LNCaP clone FGC (cell line): ENCODE measurements around the gene FLII.
A peak's percentile ranks its signal among the peaks of the same experiment; 100 is the strongest.

Source experiments
- DNase-seq: peaks from one replicate; pipeline ENCODE4 v3.0.0-alpha.2; 2011; ENCODE audit warnings: low read depth
- H3K4me3 ChIP-seq: 2 replicates; pipeline ENCODE4 v1.5.1; 2011; ENCODE audit warnings: mild to moderate bottlenecking, low read depth, low read length, control low read depth
- TF ChIP-seq, protein P1 (sequence below): IDR thresholded peaks from 2 replicates; pipeline ENCODE4 v1.5.1; 2012; ENCODE audit warnings: mild to moderate bottlenecking; ENCODE audit not compliant: control insufficient read depth, insufficient read depth; ENCODE audit errors: extremely low read depth

FLII gene

DNA sequence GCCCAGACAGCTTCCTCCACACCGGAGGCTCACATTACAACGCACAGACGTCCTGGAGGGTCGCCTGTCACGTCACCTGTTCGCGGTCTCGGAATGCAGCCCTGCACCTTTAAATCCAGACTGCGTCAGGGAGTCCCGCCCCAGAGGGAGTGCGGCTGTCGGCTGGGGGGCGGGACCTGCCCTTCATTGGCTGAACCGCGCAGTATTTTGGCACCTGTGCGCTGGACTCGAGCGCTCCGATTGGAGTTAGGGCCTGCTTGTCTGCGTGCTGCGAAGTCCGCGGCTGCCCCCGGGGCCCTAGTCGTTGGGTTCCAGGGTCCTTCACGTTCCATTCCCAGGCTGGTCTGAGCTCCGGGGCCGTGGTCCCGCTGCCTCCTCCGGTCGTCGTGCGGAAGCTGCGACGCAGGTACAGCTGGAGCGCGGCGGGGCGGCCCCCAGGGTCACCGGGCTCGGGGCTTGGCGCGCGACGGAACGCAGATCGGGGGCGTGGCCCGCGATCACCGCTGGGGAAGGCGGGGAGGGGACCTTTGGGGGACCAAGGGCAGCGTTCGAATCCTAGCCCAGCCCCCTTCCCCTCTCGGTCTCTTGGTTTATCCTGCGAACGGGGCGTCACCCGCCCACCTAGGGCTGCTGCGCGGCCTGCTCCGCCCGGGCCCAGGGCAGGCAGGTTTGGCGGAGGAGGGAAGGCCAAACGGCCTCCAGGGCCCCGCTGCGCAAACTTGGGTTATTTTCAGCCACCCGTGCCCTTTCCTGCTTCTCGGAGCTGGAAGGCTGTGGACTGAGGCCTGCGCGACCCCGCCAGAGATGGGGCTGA is 2.0 kb upstream of the FLII start, which contains the start of gene MIEF2:
MIEF2 (plus strand) TSS at position 331 of the 814 bp plus-strand sequence. CDS start 2,059 bp downstream, outside the sequence.
- peak within 1 kb of the TSS; percentile 92 for H3K4me3 ChIP-seq
- peak; percentile 85 for DNase-seq
- TF ChIP-seq, protein P1, sequence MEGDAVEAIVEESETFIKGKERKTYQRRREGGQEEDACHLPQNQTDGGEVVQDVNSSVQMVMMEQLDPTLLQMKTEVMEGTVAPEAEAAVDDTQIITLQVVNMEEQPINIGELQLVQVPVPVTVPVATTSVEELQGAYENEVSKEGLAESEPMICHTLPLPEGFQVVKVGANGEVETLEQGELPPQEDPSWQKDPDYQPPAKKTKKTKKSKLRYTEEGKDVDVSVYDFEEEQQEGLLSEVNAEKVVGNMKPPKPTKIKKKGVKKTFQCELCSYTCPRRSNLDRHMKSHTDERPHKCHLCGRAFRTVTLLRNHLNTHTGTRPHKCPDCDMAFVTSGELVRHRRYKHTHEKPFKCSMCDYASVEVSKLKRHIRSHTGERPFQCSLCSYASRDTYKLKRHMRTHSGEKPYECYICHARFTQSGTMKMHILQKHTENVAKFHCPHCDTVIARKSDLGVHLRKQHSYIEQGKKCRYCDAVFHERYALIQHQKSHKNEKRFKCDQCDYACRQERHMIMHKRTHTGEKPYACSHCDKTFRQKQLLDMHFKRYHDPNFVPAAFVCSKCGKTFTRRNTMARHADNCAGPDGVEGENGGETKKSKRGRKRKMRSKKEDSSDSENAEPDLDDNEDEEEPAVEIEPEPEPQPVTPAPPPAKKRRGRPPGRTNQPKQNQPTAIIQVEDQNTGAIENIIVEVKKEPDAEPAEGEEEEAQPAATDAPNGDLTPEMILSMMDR, result no peak

DNA sequence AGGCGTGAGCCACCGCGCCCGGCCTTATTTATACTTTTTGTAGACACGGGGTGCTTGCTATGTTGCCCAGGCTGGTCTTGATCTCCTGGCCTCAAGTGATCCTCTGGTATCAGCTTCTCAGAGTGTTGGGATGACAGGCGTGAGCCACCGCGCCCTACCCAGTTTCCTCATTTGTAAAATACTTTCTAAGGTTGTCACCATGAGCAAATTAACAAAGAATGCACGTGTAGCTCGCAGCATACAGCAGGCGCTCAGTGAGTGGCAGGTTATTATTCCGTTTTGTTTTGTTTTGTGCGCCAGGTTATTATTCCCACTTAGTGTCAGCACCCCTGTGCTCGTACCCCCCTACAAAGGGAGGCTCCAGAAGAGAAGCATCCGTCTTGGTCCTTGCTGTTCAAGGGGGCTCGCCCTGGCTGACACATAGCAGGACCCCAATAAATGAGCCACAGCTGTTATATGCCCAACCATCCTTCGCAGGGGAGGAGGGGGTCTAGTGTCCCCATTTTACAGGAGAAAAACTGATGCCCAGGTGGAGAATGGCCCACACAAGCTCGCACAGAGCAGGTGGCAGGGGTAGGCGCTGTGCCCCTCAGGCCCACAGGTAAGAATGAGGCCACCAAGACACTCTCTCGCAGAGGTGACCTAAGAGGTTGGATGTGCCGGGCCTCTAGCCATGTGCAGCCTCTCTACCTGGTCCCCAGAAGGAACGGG is 1.2 kb upstream of the FLII start:
- H3K4me3 ChIP-seq, result peak overlapping the region; percentile 92
- no peak for DNase-seq
- TF ChIP-seq, protein P1, result no peak

DNA sequence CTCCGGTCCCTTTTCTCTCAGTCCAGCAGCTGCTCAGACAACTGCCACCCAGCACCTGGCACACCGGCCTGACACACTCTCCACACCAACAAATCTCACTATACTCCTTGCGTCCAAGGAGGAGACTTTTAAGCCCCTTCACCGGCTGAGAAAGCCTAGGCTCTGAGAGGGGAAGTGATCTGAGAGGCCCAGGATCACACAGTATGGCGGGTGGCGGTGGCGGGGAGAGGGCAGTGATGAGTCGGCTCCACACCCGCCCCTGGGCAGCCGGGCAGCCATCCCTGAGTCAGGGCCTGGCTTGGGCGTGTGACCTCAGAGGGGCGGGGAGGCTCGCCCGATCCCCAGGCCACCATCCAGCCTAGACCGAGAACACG is 569 bp downstream of the FLII start:
- TF ChIP-seq, protein P1, result no peak
- DNase-seq, result no peak
- H3K4me3 ChIP-seq, result peak overlapping the region; percentile 87

DNA sequence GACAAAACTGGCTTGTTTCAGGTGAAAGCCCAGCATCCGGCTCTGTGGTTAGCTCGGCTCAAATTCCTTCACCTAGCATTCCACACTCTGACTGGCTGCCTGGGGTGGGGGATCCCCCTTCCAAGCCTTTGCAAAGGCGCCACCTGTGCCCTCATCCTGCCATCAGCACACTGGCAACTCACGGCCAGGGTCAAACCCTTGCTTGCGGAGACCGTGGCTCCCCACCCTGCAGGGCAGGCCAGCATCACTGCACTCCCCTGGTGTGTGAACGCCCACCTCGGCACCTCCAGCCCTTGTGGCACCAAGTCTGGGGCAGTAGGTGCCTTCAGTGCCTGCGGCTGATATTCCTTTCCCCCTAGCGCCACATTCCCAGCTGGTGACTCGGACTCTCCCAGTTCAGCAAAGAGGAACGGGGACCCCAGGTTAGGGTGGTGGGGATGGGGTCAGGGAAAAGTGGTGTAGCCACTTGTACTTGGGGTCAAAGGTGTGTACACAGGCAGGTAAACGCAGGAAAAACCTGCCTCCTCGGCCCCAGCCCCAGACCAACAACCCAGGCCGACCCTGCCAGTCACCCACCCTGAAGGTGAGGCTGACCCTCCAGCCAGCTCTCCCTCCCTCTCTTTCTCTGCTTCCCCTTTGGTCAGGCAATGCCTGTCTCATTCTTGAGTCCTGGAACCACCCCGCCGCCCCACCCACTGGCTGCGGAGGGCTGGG is 1.1 kb downstream of the FLII start:
- DNase-seq, result no peak
- H3K4me3 ChIP-seq, result peak overlapping the region; percentile 87
- TF ChIP-seq, protein P1, result 0 out of 2 replicates have a peak, but pooled peaks have one; percentile 11

DNA sequence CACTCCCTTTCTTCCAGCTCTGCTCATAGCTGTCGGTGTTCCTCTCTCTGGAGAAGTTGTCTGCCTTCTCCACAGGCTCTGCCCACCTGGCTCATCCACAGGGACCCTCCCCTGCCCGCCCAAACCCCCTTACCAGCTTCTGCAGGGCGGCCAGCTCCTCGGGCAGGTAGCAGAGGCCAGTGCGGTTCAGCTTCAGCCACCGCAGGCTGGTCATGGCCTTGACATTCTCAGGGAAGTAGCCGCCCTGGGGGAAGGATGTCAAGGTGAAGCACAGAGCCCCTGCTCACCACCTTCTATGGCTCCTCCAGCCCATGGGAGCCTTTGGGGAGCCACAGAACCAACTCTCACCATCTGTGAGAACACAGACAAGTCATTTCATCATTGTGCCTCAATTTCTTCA is 1.8 kb downstream of the FLII start:
- TF ChIP-seq, protein P1, result no peak
- DNase-seq, result no peak
- peak overlapping the region; percentile 87 for H3K4me3 ChIP-seq

DNA sequence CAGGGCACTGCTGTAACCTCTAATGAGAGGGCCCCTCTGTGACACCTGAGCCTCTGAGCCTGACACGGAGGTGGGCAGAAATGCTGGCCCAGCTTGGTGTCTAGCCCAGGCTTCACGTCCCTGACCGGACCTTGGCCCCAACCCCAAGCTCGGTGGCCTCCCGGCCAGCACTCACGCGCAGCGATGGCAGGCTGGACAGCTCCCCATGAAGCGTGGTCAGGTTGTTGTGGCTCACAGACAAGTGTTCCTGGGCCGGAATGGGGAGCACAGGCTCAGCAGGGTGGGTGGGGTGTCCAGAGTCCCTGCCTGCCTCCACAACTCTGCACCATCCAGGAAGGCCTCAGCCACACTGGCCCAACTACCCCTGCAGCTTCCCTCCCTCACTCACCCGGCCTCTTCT is 2.2 kb downstream of the FLII start:
- no peak overlapping the region for H3K4me3 ChIP-seq
- TF ChIP-seq, protein P1, result no peak
- DNase-seq, result no peak
